Gastrocnemius medialis (tissue), 4 donors: ENCODE data around the gene DMPK. TPM values are rescaled to one million over a fixed set of nuclear protein-coding genes. Genes with fewer than 3 reads are reported as not detected.

Experiments
- ATAC-seq, 2 donors: fragments of 150-250 bp; one replicate each; pipeline ENCODE4 v1.9.1; 2016
- DNase-seq, 2 donors: peaks; one replicate each; pipeline ENCODE4 v3.0.0-alpha.2; 2019
- H3K27ac ChIP-seq, 4 donors: fragments of 200-600 bp; sonication (generic); 1 replicate in 1 of 4; 2 replicates in 3 of 4; pipeline ENCODE4 v1.5.1; 2016 to 2018; ENCODE audit warnings: mild to moderate bottlenecking in 2 of 4, moderate library complexity in 1 of 4
- H3K27me3 ChIP-seq, 3 donors: fragments of 200-600 bp; sonication (generic) in 2 of 3; 1 replicate in 1 of 3; 2 replicates in 2 of 3; pipeline versions ENCODE4 v1.5.1 to v1.6.0; 2016 to 2019; ENCODE audit warnings: mild to moderate bottlenecking in 1 of 3, moderate library complexity in 1 of 3
- H3K36me3 ChIP-seq, 2 donors: fragments of 200-600 bp; sonication (generic) in 1 of 2; one replicate each; pipeline ENCODE4 v1.5.1; 2017 to 2018
- H3K4me1 ChIP-seq, 2 donors: fragments of 200-600 bp; sonication (generic) in 1 of 2; one replicate each; pipeline ENCODE4 v1.5.1; 2016 to 2017; ENCODE audit warnings: mild to moderate bottlenecking in 2 of 2
- H3K4me3 ChIP-seq, 4 donors: fragments of 200-600 bp; sonication (generic) in 3 of 4; 1 replicate in 1 of 4; 2 replicates in 3 of 4; pipeline ENCODE4 v1.5.1; 2016 to 2019; ENCODE audit warnings: mild to moderate bottlenecking in 2 of 4
- H3K9me3 ChIP-seq, 3 donors: fragments of 200-600 bp; sonication (generic) in 2 of 3; 1 replicate in 1 of 3; 2 replicates in 2 of 3; pipeline ENCODE4 v1.5.1; 2016 to 2019
- POLR2A ChIP-seq, 2 donors: fragments of 450-650 bp; IDR thresholded peaks; one replicate each; pipeline ENCODE4 v1.6.1; 2017; ENCODE audit warnings: antibody characterized with exemption in 2 of 2, mild to moderate bottlenecking in 2 of 2, moderate library complexity in 2 of 2
- in situ Hi-C, 4 donors: fragments of 200-750 bp; cut with MboI; loops; one replicate each; pipeline versions ENCODE4 v1.15.0 to v1.8.0; 2017; ENCODE audit warnings: low sequenced_read_pairs in 4 of 4
- intact Hi-C: fragments of 100-400 bp; cut with DNase I; formaldehyde crosslinking; loops from one replicate; pipeline ENCODE4 v1.15.1; 2023; ENCODE audit warnings: low total_unique reads
- total RNA-seq, 4 donors: library from RNA; depleted of rRNA; stranded (reverse); fragments of >200 nt; gene quantifications; one replicate each; pipeline versions ENCODE4 v1.1.0 to v1.2.3, GENCODE V29; 2016
- TF ChIP-seq, protein P1 (sequence below), 5 experiments: fragments of 450-650 bp in 3 of 5; fragments of 200-600 bp in 2 of 5; sonication (generic) in 2 of 5; IDR thresholded peaks in 4 of 5; conservative IDR thresholded peaks in 1 of 5; 1 replicate in 4 of 5; 2 replicates in 1 of 5; pipeline ENCODE4 v1.5.1; 2016 to 2019; ENCODE audit warnings: antibody characterized with exemption in 5 of 5, mild to moderate bottlenecking in 3 of 5, moderate library complexity in 3 of 5

DMPK gene
- total RNA-seq, 4 donors from 2014 or later = 93.0 to 196 (median 116) TPM

DNA sequence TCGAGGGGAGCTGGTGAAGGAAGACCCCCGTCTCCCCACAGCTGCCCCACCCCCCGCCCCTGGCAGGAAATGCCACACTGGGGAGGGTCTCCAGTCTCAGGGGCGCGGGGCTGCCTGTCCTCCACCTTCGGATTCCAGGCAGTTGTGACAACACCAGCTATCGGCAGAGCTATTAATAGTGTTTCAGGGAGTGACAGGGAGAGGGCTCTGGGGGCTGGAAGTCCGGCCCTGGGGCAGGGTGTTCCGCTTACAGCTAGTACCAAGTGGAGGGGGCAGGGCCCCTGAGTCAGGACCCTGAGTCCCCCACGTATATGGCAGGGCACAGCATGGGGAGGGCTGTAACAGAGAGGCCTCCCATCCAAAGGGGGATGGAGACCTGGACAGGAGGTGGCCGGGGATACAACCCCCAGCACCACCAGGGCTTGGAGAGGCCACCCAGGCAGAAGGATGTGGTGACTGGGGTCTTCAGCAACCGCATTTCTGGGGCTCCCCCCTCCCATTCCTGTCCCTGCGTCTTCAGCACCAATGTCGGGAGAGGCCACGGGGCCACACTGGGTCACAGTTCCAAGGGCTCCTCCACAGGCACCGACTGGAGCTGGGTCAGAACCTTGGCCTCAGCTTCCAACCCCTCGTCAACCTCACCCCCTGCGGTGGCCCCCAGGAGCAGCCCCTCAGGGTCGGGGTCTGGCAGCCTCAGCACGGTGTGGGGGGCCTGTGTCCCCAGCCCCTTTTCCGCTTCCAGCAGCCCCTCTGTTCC, 17.2 kb downstream of the DMPK start:
- intact Hi-C loops (loop anchor here (5.0 kb wide), 3 partner anchors 33 to 1018 kb away; partner anchors contain the start of genes BCL3, FBXO46, IRF2BP1 and MEIOSIN), in situ Hi-C loops (no loop called here)
- Histone ChIP-seq H3K36me3 (no peaks in the 10 kb centered on the region), H3K4me3 (no peak overlapping the region), H3K4me1 (peaks cover 25 to 45% of the 10 kb centered on the region in 2 donors), H3K9me3 (no peaks in the 10 kb centered on the region), H3K27ac (peak overlapping the region; percentile 27 to 99 (median 63)), H3K27me3 (no peaks in the 10 kb centered on the region)
- ATAC-seq = no peak
- DNase-seq = no peak
- TF ChIP-seq, protein P1, sequence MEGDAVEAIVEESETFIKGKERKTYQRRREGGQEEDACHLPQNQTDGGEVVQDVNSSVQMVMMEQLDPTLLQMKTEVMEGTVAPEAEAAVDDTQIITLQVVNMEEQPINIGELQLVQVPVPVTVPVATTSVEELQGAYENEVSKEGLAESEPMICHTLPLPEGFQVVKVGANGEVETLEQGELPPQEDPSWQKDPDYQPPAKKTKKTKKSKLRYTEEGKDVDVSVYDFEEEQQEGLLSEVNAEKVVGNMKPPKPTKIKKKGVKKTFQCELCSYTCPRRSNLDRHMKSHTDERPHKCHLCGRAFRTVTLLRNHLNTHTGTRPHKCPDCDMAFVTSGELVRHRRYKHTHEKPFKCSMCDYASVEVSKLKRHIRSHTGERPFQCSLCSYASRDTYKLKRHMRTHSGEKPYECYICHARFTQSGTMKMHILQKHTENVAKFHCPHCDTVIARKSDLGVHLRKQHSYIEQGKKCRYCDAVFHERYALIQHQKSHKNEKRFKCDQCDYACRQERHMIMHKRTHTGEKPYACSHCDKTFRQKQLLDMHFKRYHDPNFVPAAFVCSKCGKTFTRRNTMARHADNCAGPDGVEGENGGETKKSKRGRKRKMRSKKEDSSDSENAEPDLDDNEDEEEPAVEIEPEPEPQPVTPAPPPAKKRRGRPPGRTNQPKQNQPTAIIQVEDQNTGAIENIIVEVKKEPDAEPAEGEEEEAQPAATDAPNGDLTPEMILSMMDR (IDR thresholded peaks at IDR 0.05 in 4 of 5, conservative IDR thresholded peaks at IDR 0.05 in 1 of 5) = no peak
- no peak for TF ChIP-seq POLR2A (IDR thresholded peaks at IDR 0.05)

DNA sequence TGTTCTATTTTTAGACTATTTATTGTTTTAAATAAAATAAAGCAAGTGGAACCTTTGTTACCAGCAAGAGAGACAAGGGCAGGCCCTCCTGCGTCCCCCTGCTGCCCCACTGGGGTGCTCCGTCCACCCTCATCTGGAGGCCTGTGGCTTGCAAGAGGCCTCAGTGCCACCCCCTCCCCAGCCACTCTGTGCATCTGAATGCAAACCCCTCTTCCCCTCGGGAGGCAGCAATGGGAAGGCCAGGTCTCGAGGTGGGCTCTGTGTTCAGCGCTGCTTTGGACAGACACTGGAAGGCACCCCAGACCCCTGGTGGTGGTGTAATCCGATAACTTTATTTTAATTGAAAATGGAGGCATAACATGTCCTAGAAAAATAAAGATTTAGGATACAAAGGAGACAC, 17.8 kb downstream of the DMPK start:
- Histone ChIP-seq H3K9me3 (no peaks in the 10 kb centered on the region), H3K4me1 (peaks cover 25 to 41% of the 10 kb centered on the region in 2 donors), H3K4me3 (no peak overlapping the region), H3K27me3 (no peaks in the 10 kb centered on the region), H3K27ac (peak overlapping the region; percentile 27 to 99 (median 63)), H3K36me3 (no peaks in the 10 kb centered on the region)
- no peak for DNase-seq
- no peak for ATAC-seq
- intact Hi-C loops (no loop called here), in situ Hi-C loops (no loop called here)
- TF ChIP-seq POLR2A (IDR thresholded peaks at IDR 0.05) = no peak
- TF ChIP-seq, protein P1 (IDR thresholded peaks at IDR 0.05 in 4 of 5, conservative IDR thresholded peaks at IDR 0.05 in 1 of 5) = no peak

DNA sequence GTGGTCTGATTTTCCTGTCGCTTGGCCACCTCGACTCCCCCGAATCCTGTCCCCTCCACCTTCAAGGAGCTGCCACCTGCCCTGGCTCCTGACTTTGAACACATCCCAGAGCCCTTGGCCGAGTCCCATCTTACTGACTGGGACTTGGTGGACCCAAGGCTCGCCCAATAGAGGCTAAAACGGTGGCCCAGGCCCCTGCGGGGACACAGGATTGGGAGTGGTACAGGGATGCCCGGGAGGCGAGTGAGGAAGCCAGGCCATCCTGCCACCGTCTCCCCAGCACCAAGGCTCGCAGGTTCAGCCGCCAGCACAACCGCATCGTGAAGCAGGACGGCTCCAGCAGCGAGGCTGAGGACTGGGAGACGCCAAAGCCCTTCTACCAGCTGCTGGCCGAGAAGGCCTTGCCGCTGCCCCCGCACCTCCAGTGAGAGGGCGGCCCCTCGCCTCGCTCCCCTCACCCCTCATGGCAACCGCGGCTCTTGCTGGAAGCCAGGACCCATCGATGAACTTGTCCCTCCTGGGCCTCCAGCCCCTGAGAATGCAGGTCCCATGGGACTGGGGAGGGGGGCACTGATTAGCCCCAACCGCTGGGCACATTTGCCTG, 18.5 kb downstream of the DMPK start:
- H3K36me3 ChIP-seq = no peaks in the 10 kb centered on the region
- peak overlapping the region in 1 of 4 donors; percentile 99 for H3K27ac ChIP-seq
- no peak for TF ChIP-seq POLR2A (IDR thresholded peaks at IDR 0.05)
- TF ChIP-seq, protein P1 (IDR thresholded peaks at IDR 0.05 in 4 of 5, conservative IDR thresholded peaks at IDR 0.05 in 1 of 5) = no peak
- H3K9me3 ChIP-seq = no peaks in the 10 kb centered on the region
- no peaks in the 10 kb centered on the region for H3K27me3 ChIP-seq
- no peak for DNase-seq
- no peak for ATAC-seq
- intact Hi-C loops = no loop called here
- H3K4me3 ChIP-seq = no peak overlapping the region
- in situ Hi-C loops = no loop called here
- peaks cover 25 to 41% of the 10 kb centered on the region in 2 donors for H3K4me1 ChIP-seq

DNA sequence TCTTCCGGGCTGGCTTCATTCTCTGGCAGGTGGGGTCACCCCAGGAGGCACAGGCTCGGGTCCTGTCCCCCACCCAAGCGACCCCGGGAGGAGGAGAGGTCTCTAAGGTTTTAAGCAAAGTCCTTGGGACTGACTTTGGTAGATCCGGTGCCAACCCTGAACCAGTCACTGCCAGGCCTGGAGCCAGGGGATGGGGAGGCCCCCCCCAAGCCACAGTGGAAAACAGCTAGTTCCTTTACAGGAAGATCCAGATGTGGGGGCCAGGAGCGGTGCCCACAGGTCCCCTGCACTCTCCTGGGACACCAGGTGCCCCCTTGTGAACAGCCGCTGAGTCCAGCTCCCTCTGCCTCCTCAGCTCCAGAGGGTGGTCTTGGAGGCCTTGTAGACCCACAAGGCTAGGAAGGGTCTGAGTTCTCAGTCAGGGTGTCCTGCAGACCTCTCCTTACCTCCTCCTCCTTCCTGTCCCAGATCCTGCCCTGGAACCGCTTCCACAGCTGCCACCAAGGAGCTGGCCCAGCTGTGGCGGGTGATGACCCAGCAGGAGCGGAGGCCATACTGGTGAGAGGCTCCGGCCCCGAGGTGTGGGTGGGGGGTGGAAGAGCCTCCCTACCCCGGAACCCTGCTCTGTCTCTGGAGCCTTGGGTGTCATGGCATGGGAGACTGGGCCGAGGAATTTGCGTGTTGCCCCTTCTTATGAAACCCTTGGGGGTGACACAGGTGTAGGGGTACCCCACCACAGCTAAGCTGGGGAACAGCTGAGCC, 19.2 kb downstream of the DMPK start:
- intact Hi-C loops (no loop called here), in situ Hi-C loops (no loop called here)
- Histone ChIP-seq H3K4me3 (no peak overlapping the region), H3K4me1 (peaks cover 25 to 41% of the 10 kb centered on the region in 2 donors), H3K9me3 (no peaks in the 10 kb centered on the region), H3K27ac (no peak overlapping the region), H3K36me3 (no peaks in the 10 kb centered on the region), H3K27me3 (no peaks in the 10 kb centered on the region)
- ATAC-seq (no peak), DNase-seq (no peak)
- no peak for TF ChIP-seq POLR2A (IDR thresholded peaks at IDR 0.05)
- TF ChIP-seq, protein P1 (IDR thresholded peaks at IDR 0.05 in 4 of 5, conservative IDR thresholded peaks at IDR 0.05 in 1 of 5) = no peak
